ENCODE measurements around the gene SCRT2.

Gene SCRT2

GRCh38 chr20:623021-623420 is 52.6 kb downstream of the SCRT2 start:
- DNase-seq = no peak

- no peak for DNase-seq
Observed at GRCh38 chr20:622161-622560, 53.4 kb downstream of the SCRT2 start.

DNA sequence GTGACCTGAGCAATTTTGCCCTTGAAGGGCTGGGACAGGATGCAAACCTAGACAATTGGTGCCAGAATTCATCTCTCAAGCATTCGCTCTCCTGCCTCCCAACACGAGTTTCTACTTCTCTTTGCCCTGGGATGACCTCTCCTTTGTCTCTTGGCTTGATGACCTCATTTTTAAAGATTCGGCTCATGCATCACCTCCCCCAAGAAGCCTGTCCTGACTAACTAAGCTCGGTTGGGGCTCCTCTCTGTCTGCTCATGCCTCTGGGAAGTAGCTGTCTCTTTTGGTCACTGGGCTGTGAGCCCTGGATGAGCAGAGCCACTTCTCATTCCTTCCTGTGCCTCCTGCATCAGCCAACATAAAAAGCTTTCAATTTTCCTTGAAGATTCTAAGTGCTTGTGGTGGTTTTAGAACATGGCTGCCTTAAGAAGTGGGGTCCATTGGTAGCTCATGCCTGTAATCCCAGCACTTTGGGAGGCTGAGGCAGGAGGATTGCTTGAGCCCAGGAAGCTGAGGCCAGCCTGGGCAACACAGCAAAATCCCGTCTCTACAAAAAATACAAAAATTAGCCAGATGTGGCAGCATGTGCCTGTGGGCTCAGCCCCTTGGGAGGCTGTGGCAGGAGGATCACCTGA is 54.4 kb downstream of the SCRT2 start:
- no peak for DNase-seq

- DNase-seq = no peak
Observed at GRCh38 chr20:620246-620645, 55.4 kb downstream of the SCRT2 start.

- no peak for DNase-seq
Observed at GRCh38 chr20:618980-619379, 56.6 kb downstream of the SCRT2 start.

DNA sequence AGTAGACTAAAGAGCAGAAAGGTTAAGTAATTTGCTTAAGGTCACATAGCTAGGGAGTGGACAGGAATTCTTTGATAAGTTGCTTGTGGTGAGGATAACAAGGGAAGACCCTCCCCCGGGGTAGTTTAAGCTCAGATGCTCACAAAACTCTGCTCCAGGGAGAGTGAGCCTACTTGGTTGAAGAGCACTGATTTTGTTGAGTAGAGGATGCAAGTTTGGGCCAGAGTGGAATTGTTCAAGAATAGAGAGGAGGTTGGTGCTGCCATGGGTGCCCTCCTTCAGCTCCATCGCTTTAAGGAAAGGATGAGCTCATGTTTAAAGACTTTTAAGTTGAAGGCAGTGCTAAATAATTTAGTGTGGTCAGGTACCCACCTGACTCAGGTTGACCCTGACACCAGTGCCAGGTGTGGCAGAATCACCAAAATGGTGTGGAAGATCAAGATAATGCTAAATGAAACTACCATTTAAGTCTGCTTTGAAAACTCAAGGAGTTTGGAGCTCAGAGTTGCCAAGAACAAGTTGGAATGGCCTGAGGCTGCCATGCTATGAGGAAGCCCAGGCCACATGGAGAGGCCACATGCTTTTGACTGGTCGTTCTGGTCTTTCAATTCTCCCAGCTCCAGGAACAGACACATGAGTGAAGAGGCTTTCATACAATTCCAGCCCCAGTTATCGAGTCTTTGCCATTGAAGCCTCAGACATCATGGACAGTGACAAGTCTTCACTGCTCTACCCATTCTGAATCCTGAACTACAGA is 57.5 kb downstream of the SCRT2 start:
- DNase-seq = no peak

GRCh38 chr20:615514-615913 is 60.1 kb downstream of the SCRT2 start:
- DNase-seq = no peak

- DNase-seq = no peak
Observed at GRCh38 chr20:611843-612185, 63.8 kb downstream of the SCRT2 start.
